HG02678 (cell line): Measurements from ENCODE around the gene CDKN3.

Experiments
- ATAC-seq: cut with Tn5 transposase; IDR thresholded peaks from one replicate; pipeline ENCODE4 v1.9.1; 2021; ENCODE audit warnings: mild to moderate bottlenecking, moderate library complexity; ENCODE audit not compliant: unreplicated experiment

CDKN3 gene

GRCh38 chr14:54396493-54397335, at the start of gene CDKN3:
CDKN3 (plus strand) TSS chr14:54397007; CDS start chr14:54397069, 62 bp downstream.
- peak; percentile 97 for ATAC-seq

- no peak for ATAC-seq
Observed at GRCh38 chr14:54347044-54347443, 49.8 kb upstream of the CDKN3 start.

GRCh38 chr14:54348001-54348611, 48.7 kb upstream of the CDKN3 start:
- ATAC-seq = peak; percentile 52

GRCh38 chr14:54348923-54349620, 47.7 kb upstream of the CDKN3 start:
- no peak for ATAC-seq

GRCh38 chr14:54349713-54350112, 47.1 kb upstream of the CDKN3 start:
- ATAC-seq = no peak

- no peak for ATAC-seq
Observed at GRCh38 chr14:54350203-54350602, 46.6 kb upstream of the CDKN3 start.

- ATAC-seq = no peak
Observed at GRCh38 chr14:54353266-54353665, 43.5 kb upstream of the CDKN3 start.

- ATAC-seq = no peak
Observed at GRCh38 chr14:54353694-54354093, 43.1 kb upstream of the CDKN3 start.

GRCh38 chr14:54354096-54354495, 42.7 kb upstream of the CDKN3 start:
- no peak for ATAC-seq

- no peak for ATAC-seq
Observed at GRCh38 chr14:54354968-54355641, 41.7 kb upstream of the CDKN3 start.

GRCh38 chr14:54355698-54356097, 41.1 kb upstream of the CDKN3 start:
- ATAC-seq = no peak

GRCh38 chr14:54356172-54356571, 40.6 kb upstream of the CDKN3 start:
- ATAC-seq = no peak

GRCh38 chr14:54360667-54361066, 36.1 kb upstream of the CDKN3 start:
- ATAC-seq = no peak

- no peak for ATAC-seq
Observed at GRCh38 chr14:54362089-54362504, 34.7 kb upstream of the CDKN3 start.

GRCh38 chr14:54362759-54363437, 33.9 kb upstream of the CDKN3 start:
- no peak for ATAC-seq

GRCh38 chr14:54364555-54365415, 32.0 kb upstream of the CDKN3 start:
- no peak for ATAC-seq

GRCh38 chr14:54366736-54367735, 29.8 kb upstream of the CDKN3 start:
- ATAC-seq = peak; percentile 48

GRCh38 chr14:54368291-54368690, 28.5 kb upstream of the CDKN3 start:
- no peak for ATAC-seq
